ENCODE results near the gene NFIA. TPM values are rescaled to one million over a fixed set of nuclear protein-coding genes. Genes with fewer than 3 reads are reported as not detected.

Gene NFIA
- total and polyA plus RNA-seq, 2 of the 13 experiments (the other 11 are each of a cell fraction or from before 2014, with no cell fraction given), result 14.7 to 28.5 TPM

- TF ChIP-seq, protein P1, sequence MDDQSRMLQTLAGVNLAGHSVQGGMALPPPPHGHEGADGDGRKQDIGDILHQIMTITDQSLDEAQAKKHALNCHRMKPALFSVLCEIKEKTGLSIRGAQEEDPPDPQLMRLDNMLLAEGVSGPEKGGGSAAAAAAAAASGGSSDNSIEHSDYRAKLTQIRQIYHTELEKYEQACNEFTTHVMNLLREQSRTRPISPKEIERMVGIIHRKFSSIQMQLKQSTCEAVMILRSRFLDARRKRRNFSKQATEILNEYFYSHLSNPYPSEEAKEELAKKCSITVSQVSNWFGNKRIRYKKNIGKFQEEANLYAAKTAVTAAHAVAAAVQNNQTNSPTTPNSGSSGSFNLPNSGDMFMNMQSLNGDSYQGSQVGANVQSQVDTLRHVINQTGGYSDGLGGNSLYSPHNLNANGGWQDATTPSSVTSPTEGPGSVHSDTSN (CRISPR knock-in tag; IDR thresholded peaks at IDR 0.05; ENCODE audit: borderline replicate concordance), result no peak
- TF ChIP-seq REPIN1 (CRISPR knock-in tag; IDR thresholded peaks at IDR 0.05; ENCODE audit: borderline replicate concordance, low read depth), result no peak; the same call in 1 of the 2 replicates
- no peak for TF ChIP-seq ZNF704 (CRISPR knock-in tag; IDR thresholded peaks at IDR 0.05; ENCODE audit: borderline replicate concordance)
- no peak for TF ChIP-seq MYNN (CRISPR knock-in tag; IDR thresholded peaks at IDR 0.05; ENCODE audit: low read depth)
- TF ChIP-seq, protein P2, sequence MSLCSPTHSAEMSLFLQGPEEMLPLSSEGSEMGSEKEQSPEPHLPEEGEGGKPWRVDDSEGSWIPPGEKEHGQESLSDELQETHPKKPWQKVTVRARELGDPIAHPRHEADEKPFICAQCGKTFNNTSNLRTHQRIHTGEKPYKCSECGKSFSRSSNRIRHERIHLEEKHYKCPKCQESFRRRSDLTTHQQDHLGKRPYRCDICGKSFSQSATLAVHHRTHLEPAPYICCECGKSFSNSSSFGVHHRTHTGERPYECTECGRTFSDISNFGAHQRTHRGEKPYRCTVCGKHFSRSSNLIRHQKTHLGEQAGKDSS (CRISPR knock-in tag; IDR thresholded peaks at IDR 0.05; ENCODE audit: borderline replicate concordance, low read depth), result no peak
- TF ChIP-seq ZNF746 (CRISPR knock-in tag; IDR thresholded peaks at IDR 0.05), result no peak
- no peak; the same call in 1 of the 2 replicates for TF ChIP-seq DNMT3B (CRISPR knock-in tag; conservative IDR thresholded peaks at IDR 0.05)
- peak; percentile 72; the same call in 1 of the 2 replicates for TF ChIP-seq HOXA3 (CRISPR knock-in tag; IDR thresholded peaks at IDR 0.05)
- TF ChIP-seq ZBTB37 (CRISPR knock-in tag; IDR thresholded peaks at IDR 0.05), result peak; percentile 84
- TF ChIP-seq, protein P3, sequence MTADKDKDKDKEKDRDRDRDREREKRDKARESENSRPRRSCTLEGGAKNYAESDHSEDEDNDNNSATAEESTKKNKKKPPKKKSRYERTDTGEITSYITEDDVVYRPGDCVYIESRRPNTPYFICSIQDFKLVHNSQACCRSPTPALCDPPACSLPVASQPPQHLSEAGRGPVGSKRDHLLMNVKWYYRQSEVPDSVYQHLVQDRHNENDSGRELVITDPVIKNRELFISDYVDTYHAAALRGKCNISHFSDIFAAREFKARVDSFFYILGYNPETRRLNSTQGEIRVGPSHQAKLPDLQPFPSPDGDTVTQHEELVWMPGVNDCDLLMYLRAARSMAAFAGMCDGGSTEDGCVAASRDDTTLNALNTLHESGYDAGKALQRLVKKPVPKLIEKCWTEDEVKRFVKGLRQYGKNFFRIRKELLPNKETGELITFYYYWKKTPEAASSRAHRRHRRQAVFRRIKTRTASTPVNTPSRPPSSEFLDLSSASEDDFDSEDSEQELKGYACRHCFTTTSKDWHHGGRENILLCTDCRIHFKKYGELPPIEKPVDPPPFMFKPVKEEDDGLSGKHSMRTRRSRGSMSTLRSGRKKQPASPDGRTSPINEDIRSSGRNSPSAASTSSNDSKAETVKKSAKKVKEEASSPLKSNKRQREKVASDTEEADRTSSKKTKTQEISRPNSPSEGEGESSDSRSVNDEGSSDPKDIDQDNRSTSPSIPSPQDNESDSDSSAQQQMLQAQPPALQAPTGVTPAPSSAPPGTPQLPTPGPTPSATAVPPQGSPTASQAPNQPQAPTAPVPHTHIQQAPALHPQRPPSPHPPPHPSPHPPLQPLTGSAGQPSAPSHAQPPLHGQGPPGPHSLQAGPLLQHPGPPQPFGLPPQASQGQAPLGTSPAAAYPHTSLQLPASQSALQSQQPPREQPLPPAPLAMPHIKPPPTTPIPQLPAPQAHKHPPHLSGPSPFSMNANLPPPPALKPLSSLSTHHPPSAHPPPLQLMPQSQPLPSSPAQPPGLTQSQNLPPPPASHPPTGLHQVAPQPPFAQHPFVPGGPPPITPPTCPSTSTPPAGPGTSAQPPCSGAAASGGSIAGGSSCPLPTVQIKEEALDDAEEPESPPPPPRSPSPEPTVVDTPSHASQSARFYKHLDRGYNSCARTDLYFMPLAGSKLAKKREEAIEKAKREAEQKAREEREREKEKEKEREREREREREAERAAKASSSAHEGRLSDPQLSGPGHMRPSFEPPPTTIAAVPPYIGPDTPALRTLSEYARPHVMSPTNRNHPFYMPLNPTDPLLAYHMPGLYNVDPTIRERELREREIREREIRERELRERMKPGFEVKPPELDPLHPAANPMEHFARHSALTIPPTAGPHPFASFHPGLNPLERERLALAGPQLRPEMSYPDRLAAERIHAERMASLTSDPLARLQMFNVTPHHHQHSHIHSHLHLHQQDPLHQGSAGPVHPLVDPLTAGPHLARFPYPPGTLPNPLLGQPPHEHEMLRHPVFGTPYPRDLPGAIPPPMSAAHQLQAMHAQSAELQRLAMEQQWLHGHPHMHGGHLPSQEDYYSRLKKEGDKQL (CRISPR knock-in tag; IDR thresholded peaks at IDR 0.05; ENCODE audit: low read depth), result no peak
Measured at GRCh38 chr1:61337981-61338848, 255.9 kb downstream of the NFIA start (continued).
